HEK293 (cell line): ENCODE data around the gene PRR18.

Experiments
- CTCF ChIA-PET: fragments of 350-600 bp; formaldehyde crosslinking; extraction: SDS; loops from one replicate; lab custom pipeline; 2021; ENCODE audit warnings: antibody characterized with exemption; lab: Yijun Ruan, JAX
- POLR2A ChIA-PET: fragments of 300-600 bp; formaldehyde crosslinking; extraction: SDS; loops from one replicate; lab custom pipeline; 2020; ENCODE audit warnings: antibody characterized with exemption, inconsistent platforms; lab: Yijun Ruan, JAX
- H3K27ac ChIP-seq: fragments of 200-500 bp; sonication (Bioruptor generic); 2 replicates; pipeline ENCODE4 v1.5.1; 2014; ENCODE audit warnings: low read depth, low read length, control low read depth, inconsistent platforms; ENCODE audit errors: extremely low read depth
- H3K36me3 ChIP-seq, 2 experiments: fragments of 200-500 bp in 1 of 2; sonication (Bioruptor generic) in 1 of 2; 1 replicate in 1 of 2; 2 replicates in 1 of 2; pipeline ENCODE4 v1.5.1; 2014 to 2017; ENCODE audit warnings: inconsistent platforms in 2 of 2, low read length in 2 of 2; ENCODE audit not compliant: control insufficient read depth in 2 of 2, insufficient read depth in 1 of 2
- H3K4me1 ChIP-seq: fragments of 200-500 bp; sonication (Bioruptor generic); 2 replicates; pipeline ENCODE4 v1.5.1; 2014; ENCODE audit warnings: mild to moderate bottlenecking, low read length, inconsistent platforms; ENCODE audit not compliant: control insufficient read depth, insufficient read depth
- H3K4me3 ChIP-seq: 2 replicates; pipeline ENCODE4 v1.5.1; 2011; ENCODE audit warnings: low read depth, mild to moderate bottlenecking, control low read depth, low read length, moderate library complexity
- H3K9me3 ChIP-seq: fragments of 200-500 bp; sonication (Bioruptor generic); 2 replicates; pipeline ENCODE4 v1.5.1; 2014; ENCODE audit warnings: low read depth, low read length, inconsistent platforms; ENCODE audit not compliant: control insufficient read depth, insufficient read depth
- OVOL3 ChIP-seq: fragments of 450-650 bp; formaldehyde crosslinking; IDR thresholded peaks from 2 replicates; pipeline ENCODE4 v1.5.1; 2016; ENCODE audit warnings: missing biosample characterization, missing genetic modification characterization
- TRIM28 ChIP-seq: IDR thresholded peaks from 2 replicates; pipeline ENCODE4 v1.6.1; 2011; ENCODE audit warnings: low read length, control low read depth, borderline replicate concordance
- ZNF114 ChIP-seq: fragments of 450-650 bp; formaldehyde crosslinking; IDR thresholded peaks from 2 replicates; pipeline ENCODE4 v1.5.0; 2017; ENCODE audit warnings: missing biosample characterization, missing genetic modification characterization
- ZNF157 ChIP-seq: fragments of 450-650 bp; formaldehyde crosslinking; IDR thresholded peaks from 2 replicates; pipeline ENCODE4 v1.5.1; 2016; ENCODE audit warnings: missing biosample characterization, missing genetic modification characterization
- ZNF16 ChIP-seq: fragments of 450-650 bp; formaldehyde crosslinking; IDR thresholded peaks from 2 replicates; pipeline ENCODE4 v1.5.1; 2016; ENCODE audit warnings: low read depth, missing biosample characterization, missing genetic modification characterization
- ZNF239 ChIP-seq: fragments of 450-650 bp; formaldehyde crosslinking; IDR thresholded peaks from 2 replicates; pipeline ENCODE4 v1.5.1; 2016; ENCODE audit warnings: missing biosample characterization, missing genetic modification characterization
- ZNF302 ChIP-seq: fragments of 450-650 bp; formaldehyde crosslinking; IDR thresholded peaks from 2 replicates; pipeline ENCODE4 v1.5.1; 2016; ENCODE audit warnings: missing biosample characterization, missing genetic modification characterization, low read depth
- ZNF324 ChIP-seq: fragments of 450-650 bp; formaldehyde crosslinking; IDR thresholded peaks from 2 replicates; pipeline ENCODE4 v1.5.1; 2016; ENCODE audit warnings: missing biosample characterization, missing genetic modification characterization
- ZNF366 ChIP-seq: fragments of 450-650 bp; formaldehyde crosslinking; conservative IDR thresholded peaks from 2 replicates; pipeline ENCODE4 v1.5.1; 2016; ENCODE audit warnings: missing biosample characterization, missing genetic modification characterization
- ZNF501 ChIP-seq: fragments of 450-650 bp; formaldehyde crosslinking; IDR thresholded peaks from 2 replicates; pipeline ENCODE4 v1.5.1; 2016; ENCODE audit warnings: missing biosample characterization, missing genetic modification characterization
- ZNF513 ChIP-seq: fragments of 450-650 bp; IDR thresholded peaks from 2 replicates; pipeline ENCODE4 v1.5.1; 2018; ENCODE audit warnings: missing biosample characterization, missing genetic modification characterization
- ZNF514 ChIP-seq: fragments of 450-650 bp; formaldehyde crosslinking; IDR thresholded peaks from 2 replicates; pipeline ENCODE4 v1.5.1; 2016; ENCODE audit warnings: missing biosample characterization, missing genetic modification characterization
- ZNF521 ChIP-seq: fragments of 450-650 bp; formaldehyde crosslinking; IDR thresholded peaks from 2 replicates; pipeline ENCODE4 v1.5.1; 2017; ENCODE audit warnings: missing biosample characterization, mild to moderate bottlenecking, missing genetic modification characterization
- ZNF561 ChIP-seq: fragments of 450-650 bp; IDR thresholded peaks from 2 replicates; pipeline ENCODE4 v1.5.1; 2018; ENCODE audit warnings: missing biosample characterization, missing genetic modification characterization, borderline replicate concordance
- ZNF621 ChIP-seq: fragments of 450-650 bp; formaldehyde crosslinking; IDR thresholded peaks from 2 replicates; pipeline ENCODE4 v1.5.1; 2017; ENCODE audit warnings: missing biosample characterization, missing genetic modification characterization
- ZNF639 ChIP-seq: fragments of 450-650 bp; formaldehyde crosslinking; IDR thresholded peaks from 2 replicates; pipeline ENCODE4 v1.5.1; 2016; ENCODE audit warnings: missing biosample characterization, missing genetic modification characterization
- ZNF843 ChIP-seq: fragments of 450-650 bp; formaldehyde crosslinking; IDR thresholded peaks from 2 replicates; pipeline ENCODE4 v1.5.1; 2016; ENCODE audit warnings: missing biosample characterization, missing genetic modification characterization
- TF ChIP-seq, protein P1 (sequence below): fragments of 450-650 bp; formaldehyde crosslinking; conservative IDR thresholded peaks from 2 replicates; pipeline ENCODE4 v1.5.1; 2016; ENCODE audit warnings: low read depth, missing biosample characterization, missing genetic modification characterization
- TF ChIP-seq, protein P2 (sequence below): fragments of 450-650 bp; formaldehyde crosslinking; IDR thresholded peaks from 2 replicates; pipeline ENCODE4 v1.5.1; 2016; ENCODE audit warnings: missing biosample characterization, missing genetic modification characterization

Gene PRR18

DNA sequence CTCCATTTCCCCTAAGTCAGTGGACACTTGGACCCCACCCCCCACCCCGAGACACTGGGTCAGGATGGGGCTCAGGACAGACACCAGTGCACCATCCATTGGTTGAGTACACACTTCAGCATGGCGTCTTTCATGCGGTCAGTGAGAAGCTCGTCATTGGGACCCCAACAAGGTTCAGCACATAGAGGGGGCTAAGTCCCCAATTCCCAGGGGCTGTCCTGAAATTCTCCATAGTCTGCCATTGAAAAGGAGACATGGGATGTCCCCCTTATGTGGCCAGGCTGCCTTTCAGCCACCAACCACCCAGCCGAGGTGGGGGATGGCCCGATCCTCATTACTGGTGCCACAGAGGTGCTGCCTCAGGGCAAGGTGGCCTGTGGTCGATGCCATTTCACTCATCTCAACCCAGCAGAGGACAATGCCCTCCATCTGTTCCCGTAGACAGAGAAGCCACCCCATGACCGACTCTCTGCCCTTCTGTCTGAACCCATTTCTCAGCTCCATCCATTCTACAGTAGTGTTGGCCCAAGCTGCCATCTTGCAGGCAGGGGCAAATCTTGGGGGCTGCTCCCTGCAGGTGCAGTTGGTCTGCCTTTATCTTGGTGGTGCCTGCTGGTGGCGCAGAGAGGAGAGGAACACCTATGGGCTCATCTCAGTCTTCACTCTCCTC, 37.4 kb downstream of the PRR18 start:
- H3K4me1 ChIP-seq: no peaks in the 10 kb centered on the region
- H3K9me3 ChIP-seq: no peaks in the 10 kb centered on the region
- H3K36me3 ChIP-seq: no peaks in the 10 kb centered on the region
- H3K27ac ChIP-seq: no peak overlapping the region
- ChIA-PET CTCF (interaction anchor here (0.6 to 1.0 kb wide), 2 partner anchors 111 to 818 kb away, joined by 3 to 6 read pairs; no protein-coding TSS in a partner anchor), POLR2A (no interaction called here)
- no peak for TF ChIP-seq OVOL3 (tag by site-specific recombination)
- no peak for TF ChIP-seq TRIM28
- no peak for TF ChIP-seq ZNF843
- TF ChIP-seq ZNF501 (tag by site-specific recombination): no peak
- TF ChIP-seq ZNF324 (tag by site-specific recombination): no peak
- TF ChIP-seq ZNF239 (tag by site-specific recombination): no peak
- no peak for TF ChIP-seq ZNF16 (tag by site-specific recombination)
- TF ChIP-seq ZNF621 (tag by site-specific recombination): no peak
- TF ChIP-seq ZNF514 (tag by site-specific recombination): no peak
- no peak for TF ChIP-seq ZNF561 (tag by site-specific recombination)
- TF ChIP-seq, protein P1, sequence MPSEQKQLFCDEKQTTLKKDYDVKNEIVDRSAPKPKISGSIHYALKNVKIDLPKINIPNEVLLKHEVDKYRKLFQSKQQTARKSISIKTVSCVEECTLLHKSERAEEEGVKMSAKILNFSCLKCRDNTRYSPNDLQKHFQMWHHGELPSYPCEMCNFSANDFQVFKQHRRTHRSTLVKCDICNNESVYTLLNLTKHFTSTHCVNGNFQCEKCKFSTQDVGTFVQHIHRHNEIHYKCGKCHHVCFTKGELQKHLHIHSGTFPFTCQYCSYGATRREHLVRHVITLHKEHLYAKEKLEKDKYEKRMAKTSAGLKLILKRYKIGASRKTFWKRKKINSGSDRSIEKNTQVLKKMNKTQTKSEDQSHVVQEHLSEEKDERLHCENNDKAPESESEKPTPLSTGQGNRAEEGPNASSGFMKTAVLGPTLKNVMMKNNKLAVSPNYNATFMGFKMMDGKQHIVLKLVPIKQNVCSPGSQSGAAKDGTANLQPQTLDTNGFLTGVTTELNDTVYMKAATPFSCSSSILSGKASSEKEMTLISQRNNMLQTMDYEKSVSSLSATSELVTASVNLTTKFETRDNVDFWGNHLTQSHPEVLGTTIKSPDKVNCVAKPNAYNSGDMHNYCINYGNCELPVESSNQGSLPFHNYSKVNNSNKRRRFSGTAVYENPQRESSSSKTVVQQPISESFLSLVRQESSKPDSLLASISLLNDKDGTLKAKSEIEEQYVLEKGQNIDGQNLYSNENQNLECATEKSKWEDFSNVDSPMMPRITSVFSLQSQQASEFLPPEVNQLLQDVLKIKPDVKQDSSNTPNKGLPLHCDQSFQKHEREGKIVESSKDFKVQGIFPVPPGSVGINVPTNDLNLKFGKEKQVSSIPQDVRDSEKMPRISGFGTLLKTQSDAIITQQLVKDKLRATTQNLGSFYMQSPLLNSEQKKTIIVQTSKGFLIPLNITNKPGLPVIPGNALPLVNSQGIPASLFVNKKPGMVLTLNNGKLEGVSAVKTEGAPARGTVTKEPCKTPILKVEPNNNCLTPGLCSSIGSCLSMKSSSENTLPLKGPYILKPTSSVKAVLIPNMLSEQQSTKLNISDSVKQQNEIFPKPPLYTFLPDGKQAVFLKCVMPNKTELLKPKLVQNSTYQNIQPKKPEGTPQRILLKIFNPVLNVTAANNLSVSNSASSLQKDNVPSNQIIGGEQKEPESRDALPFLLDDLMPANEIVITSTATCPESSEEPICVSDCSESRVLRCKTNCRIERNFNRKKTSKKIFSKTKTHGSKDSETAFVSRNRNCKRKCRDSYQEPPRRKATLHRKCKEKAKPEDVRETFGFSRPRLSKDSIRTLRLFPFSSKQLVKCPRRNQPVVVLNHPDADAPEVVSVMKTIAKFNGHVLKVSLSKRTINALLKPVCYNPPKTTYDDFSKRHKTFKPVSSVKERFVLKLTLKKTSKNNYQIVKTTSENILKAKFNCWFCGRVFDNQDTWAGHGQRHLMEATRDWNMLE: no peak
- TF ChIP-seq ZNF302 (tag by site-specific recombination): no peak
- TF ChIP-seq ZNF521 (tag by site-specific recombination): no peak
- no peak for TF ChIP-seq ZNF157
- TF ChIP-seq ZNF114 (tag by site-specific recombination): no peak
- no peak for TF ChIP-seq ZNF366
- TF ChIP-seq ZNF639 (tag by site-specific recombination): no peak
- TF ChIP-seq, protein P2, sequence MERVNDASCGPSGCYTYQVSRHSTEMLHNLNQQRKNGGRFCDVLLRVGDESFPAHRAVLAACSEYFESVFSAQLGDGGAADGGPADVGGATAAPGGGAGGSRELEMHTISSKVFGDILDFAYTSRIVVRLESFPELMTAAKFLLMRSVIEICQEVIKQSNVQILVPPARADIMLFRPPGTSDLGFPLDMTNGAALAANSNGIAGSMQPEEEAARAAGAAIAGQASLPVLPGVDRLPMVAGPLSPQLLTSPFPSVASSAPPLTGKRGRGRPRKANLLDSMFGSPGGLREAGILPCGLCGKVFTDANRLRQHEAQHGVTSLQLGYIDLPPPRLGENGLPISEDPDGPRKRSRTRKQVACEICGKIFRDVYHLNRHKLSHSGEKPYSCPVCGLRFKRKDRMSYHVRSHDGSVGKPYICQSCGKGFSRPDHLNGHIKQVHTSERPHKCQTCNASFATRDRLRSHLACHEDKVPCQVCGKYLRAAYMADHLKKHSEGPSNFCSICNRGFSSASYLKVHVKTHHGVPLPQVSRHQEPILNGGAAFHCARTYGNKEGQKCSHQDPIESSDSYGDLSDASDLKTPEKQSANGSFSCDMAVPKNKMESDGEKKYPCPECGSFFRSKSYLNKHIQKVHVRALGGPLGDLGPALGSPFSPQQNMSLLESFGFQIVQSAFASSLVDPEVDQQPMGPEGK: no peak
- no peak for TF ChIP-seq ZNF513 (tag by site-specific recombination)
- no peak overlapping the region for H3K4me3 ChIP-seq
